ENCODE measurements around the gene TCFL5.

GRCh38 chr20:62849431-62849830 is 12.2 kb downstream of the TCFL5 start:
- no peak for TF ChIP-seq CTCF (IDR thresholded peaks at IDR 0.05)
- TF ChIP-seq POLR2A (IDR thresholded peaks at IDR 0.05), result no peak

Measured in vagina (tissue), 2 donors.